Cardiac muscle cell (in vitro differentiated cells and primary cell): ENCODE measurements around the gene PFKM. TPM values are rescaled to one million over a fixed set of nuclear protein-coding genes. Genes with fewer than 3 reads are reported as not detected.

Source experiments
- DNase-seq, 2 donors: peaks; one replicate each; pipeline versions ENCODE4 v3.0.0 to v3.0.0-alpha.2; 2010 to 2017; ENCODE audit warnings: low read depth in 1 of 2, low spot score in 1 of 2
- H3K27ac ChIP-seq: fragments of 200-600 bp; sonication (generic); 2 replicates; pipeline ENCODE4 v1.5.1; 2016
- H3K27me3 ChIP-seq: fragments of 200-600 bp; sonication (generic); 2 replicates; pipeline ENCODE4 v1.6.0; 2016; ENCODE audit warnings: control low read depth
- H3K36me3 ChIP-seq: fragments of 200-600 bp; sonication (generic); 2 replicates; pipeline ENCODE4 v1.5.1; 2016; ENCODE audit warnings: control low read depth
- H3K4me1 ChIP-seq: fragments of 200-600 bp; sonication (generic); 2 replicates; pipeline ENCODE4 v1.8.1; 2017; ENCODE audit warnings: low read depth, mild to moderate bottlenecking, mixed run types
- H3K4me3 ChIP-seq: fragments of 200-600 bp; sonication (generic); 2 replicates; pipeline ENCODE4 v1.5.1; 2016; ENCODE audit warnings: mild to moderate bottlenecking
- H3K9me3 ChIP-seq: fragments of 200-600 bp; sonication (generic); 2 replicates; pipeline ENCODE4 v1.5.1; 2017; ENCODE audit warnings: low read depth, mild to moderate bottlenecking, control low read depth
- polyA plus RNA-seq: library from polyadenylated mRNA; unstranded; fragments of >200 nt; fragmentation: Nextera tagmentation; extraction: Ambion mirVana; gene quantifications from 2 replicates; pipeline ENCODE4 v1.2.1, GENCODE V29; 2016
- total RNA-seq: library from RNA; depleted of rRNA; stranded (reverse); fragments of >200 nt; gene quantifications from 2 replicates; pipeline ENCODE4 v1.2.3, GENCODE V29; 2016
- TF ChIP-seq, protein P1 (sequence below): IDR thresholded peaks from 2 replicates; pipeline ENCODE4 v1.5.1; 2012; ENCODE audit warnings: low read depth, mild to moderate bottlenecking, low read length

PFKM gene
- total and polyA plus RNA-seq, 2 experiments from 2014 or later: 152 to 163 TPM

DNA sequence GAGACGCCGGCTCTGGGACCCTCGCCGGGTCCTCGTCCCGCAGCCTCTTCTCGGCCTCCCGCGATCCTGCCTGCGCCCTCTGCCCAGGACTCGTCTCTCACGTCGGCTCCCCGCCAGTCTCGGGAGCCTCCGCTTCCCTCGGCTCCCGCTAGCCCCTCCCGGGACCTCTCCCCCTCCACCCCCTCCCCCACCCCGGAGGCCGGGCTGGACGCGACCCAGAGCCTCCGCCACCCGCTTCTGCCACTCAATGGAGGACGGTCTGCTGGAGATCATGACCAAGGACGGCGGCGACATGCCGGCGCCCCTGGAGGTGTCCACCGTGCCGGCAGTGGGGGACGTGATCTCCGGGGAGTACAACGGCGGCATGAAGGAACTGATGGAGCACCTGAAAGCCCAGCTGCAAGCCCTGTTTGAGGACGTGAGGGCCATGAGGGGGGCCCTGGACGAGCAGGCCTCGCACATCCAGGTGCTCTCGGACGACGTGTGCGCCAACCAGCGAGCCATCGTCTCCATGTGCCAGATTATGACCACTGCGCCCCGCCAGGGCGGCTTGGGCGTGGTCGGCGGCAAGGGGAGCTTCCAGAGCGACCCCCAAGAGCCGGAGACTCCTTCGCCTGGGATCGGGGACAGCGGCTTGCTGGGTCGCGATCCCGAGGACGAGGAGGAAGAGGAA is 64.8 kb downstream of the PFKM start:
- no peaks in the 10 kb centered on the region for H3K4me1 ChIP-seq
- DNase-seq: no peak
- TF ChIP-seq, protein P1, sequence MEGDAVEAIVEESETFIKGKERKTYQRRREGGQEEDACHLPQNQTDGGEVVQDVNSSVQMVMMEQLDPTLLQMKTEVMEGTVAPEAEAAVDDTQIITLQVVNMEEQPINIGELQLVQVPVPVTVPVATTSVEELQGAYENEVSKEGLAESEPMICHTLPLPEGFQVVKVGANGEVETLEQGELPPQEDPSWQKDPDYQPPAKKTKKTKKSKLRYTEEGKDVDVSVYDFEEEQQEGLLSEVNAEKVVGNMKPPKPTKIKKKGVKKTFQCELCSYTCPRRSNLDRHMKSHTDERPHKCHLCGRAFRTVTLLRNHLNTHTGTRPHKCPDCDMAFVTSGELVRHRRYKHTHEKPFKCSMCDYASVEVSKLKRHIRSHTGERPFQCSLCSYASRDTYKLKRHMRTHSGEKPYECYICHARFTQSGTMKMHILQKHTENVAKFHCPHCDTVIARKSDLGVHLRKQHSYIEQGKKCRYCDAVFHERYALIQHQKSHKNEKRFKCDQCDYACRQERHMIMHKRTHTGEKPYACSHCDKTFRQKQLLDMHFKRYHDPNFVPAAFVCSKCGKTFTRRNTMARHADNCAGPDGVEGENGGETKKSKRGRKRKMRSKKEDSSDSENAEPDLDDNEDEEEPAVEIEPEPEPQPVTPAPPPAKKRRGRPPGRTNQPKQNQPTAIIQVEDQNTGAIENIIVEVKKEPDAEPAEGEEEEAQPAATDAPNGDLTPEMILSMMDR: no peak
- peaks cover 93% of the 10 kb centered on the region for H3K27me3 ChIP-seq
- no peaks in the 10 kb centered on the region for H3K36me3 ChIP-seq
- H3K27ac ChIP-seq: no peak overlapping the region
- peak overlapping the region; percentile 42 for H3K4me3 ChIP-seq
- H3K9me3 ChIP-seq: no peaks in the 10 kb centered on the region

DNA sequence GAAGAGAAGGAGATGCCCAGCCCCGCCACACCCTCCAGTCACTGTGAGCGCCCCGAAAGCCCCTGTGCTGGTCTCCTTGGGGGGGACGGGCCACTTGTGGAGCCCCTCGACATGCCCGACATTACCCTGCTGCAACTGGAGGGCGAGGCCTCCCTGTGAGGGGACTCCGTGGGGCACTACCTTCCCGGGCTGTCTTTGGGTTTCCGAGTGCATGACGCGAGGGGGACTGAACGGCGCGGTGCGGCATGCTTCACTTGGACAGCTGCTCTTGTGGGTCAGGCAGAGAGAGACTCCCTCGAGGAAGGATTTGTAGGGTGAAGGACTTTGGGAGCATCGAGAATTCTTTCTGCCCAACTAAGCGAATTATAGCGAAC is 65.4 kb downstream of the PFKM start:
- Histone ChIP-seq H3K9me3 (no peaks in the 10 kb centered on the region), H3K27ac (no peak overlapping the region), H3K27me3 (peaks cover 95% of the 10 kb centered on the region), H3K4me3 (no peak overlapping the region), H3K4me1 (no peaks in the 10 kb centered on the region), H3K36me3 (no peaks in the 10 kb centered on the region)
- TF ChIP-seq, protein P1: no peak
- no peak for DNase-seq

DNA sequence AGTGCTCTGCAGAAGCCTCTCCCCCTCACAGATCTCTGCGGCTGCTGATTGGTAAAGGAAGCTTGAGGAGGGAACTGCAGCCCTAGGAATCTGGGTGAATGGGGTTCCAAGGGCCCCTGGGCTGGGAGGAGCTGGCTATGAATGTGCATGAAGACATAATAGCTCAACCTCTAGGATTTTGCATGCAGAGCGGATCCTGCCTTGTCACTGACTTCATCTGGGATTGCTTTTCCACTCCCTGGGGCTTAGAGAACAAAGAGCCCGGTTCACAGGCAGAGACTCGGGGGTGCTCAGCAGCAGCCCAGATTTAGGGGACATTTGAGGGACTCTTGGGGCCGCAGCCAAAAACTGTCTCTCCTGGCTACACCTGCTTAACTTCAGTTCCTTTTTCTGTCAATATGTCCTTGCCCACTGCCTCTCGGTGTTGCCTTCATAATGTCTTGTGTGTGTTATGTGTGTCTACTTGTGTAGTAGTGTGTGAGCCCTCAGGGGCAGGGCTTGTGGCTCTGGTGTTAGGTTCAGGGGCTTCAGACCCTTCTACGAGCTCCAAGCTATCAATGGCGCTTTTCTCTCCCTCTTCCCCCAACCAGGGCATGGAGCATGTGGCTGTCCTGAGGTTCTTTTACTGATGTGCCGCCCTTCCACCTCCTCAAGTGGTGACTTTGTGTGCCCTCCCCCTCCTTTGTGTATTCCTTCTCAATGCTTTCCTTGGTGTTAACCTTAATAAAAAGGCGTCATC is 66.2 kb downstream of the PFKM start:
- H3K4me1 ChIP-seq: no peaks in the 10 kb centered on the region
- H3K4me3 ChIP-seq: no peak overlapping the region
- no peaks in the 10 kb centered on the region for H3K36me3 ChIP-seq
- H3K27me3 ChIP-seq: peaks cover 94% of the 10 kb centered on the region
- TF ChIP-seq, protein P1: no peak
- peak in 1 of 2 donors; percentile 27 for DNase-seq
- no peak overlapping the region for H3K27ac ChIP-seq
- no peaks in the 10 kb centered on the region for H3K9me3 ChIP-seq

DNA sequence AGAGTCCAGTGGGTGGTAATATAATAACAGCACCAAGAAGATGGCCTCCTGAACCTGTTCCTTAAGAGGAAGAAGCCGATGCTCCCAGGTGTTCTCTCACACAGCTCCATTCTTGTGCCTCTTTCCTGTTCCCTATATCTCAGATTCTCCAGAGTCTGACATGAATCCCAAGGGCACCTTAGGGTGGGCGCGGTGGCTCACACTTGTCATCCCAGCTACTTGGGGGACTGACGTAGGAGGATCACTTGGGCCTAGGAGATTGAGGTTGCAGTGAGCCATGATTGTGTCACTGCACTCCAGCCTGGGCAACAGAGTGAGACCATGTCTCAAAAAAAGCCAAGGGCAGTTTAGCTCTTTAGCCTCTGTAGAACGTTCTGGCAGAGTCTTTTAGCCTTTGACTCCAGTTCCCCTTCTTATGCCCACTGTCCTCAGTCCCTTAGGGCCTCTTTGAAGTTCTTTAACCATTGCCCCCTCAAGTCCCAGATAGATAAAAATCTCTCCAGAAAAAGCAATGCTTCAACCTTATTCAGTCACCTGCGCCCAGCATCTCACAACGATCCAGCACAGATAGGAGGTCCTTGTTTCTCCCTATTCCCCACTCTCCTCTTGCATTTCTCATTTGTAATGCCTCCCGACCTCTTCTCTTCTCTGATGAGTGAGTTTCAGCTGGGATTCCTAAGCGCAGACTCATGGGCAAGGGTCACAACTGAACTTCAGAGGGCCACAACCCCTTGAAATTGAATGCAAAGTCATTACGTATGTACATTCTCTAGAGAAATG is 68.9 kb downstream of the PFKM start:
- no peak overlapping the region for H3K27ac ChIP-seq
- H3K4me1 ChIP-seq: no peaks in the 10 kb centered on the region
- no peaks in the 10 kb centered on the region for H3K36me3 ChIP-seq
- no peaks in the 10 kb centered on the region for H3K9me3 ChIP-seq
- TF ChIP-seq, protein P1: no peak
- H3K4me3 ChIP-seq: no peak overlapping the region
- no peak for DNase-seq
- H3K27me3 ChIP-seq: peaks cover 95% of the 10 kb centered on the region

DNA sequence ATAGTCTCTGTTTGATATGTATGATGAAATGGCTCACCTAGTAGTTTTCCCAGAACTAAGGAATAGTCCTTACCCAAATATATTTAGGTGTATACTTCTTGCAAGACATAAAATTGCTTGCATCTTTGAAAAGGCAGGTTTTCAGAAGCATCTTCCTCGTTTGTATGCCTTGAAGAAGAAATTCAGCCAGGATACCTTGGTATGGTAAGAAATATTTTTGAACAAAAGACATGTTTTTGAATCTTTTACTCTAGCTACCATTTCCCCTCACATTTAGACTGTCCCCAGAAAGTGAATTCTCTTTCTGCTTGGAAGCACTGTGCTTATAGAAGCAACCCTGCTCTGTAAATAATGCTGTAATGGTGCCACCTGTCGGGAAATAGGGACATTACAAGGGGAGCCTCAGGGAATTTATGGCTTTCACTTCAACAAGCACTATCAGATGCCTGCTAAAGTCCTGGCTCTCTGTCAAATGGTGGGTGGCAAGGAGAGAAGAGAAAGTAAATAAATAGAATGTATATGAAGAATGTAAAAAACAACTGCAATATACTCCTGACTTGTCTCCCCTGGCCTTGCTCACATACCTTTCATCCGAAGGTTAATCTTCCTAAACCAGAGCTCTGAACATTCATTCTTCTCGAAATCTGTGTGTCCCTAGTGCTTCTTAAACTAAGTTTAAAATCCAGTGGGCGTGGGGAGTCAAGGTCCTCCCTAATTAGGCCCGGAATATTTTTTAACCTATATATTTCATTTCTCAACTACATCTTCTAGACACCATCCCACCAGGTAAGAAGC is 70.4 kb downstream of the PFKM start:
- Histone ChIP-seq H3K9me3 (no peaks in the 10 kb centered on the region), H3K27me3 (peaks cover 95% of the 10 kb centered on the region), H3K27ac (no peak overlapping the region), H3K36me3 (no peaks in the 10 kb centered on the region), H3K4me3 (no peak overlapping the region), H3K4me1 (no peaks in the 10 kb centered on the region)
- DNase-seq: peak; percentile 68 to 82
- TF ChIP-seq, protein P1: peak; percentile 88
